ENCODE measurements around the gene CALD1. TPM values are rescaled to one million over a fixed set of nuclear protein-coding genes. Genes with fewer than 3 reads are reported as not detected.

CALD1 gene
- total RNA-seq, 1 donor from 2014 or later: 86.1 TPM

- ATAC-seq (ENCODE audit: poor library complexity) (no peak), DNase-seq (no peak)
- intact Hi-C loops (cut with DNase I): loop anchor here (10.0 kb wide), 1 partner anchor 53 kb away; no protein-coding TSS in a partner anchor
These were observed 2.7 kb downstream of the CALD1 start for GRCh38 chr7:134782121-134782623.

- ATAC-seq (ENCODE audit: poor library complexity) (no peak), DNase-seq (no peak)
- intact Hi-C loops (cut with DNase I): loop anchor here (10.0 kb wide), 1 partner anchor 51 kb away; no protein-coding TSS in a partner anchor
These were observed 4.0 kb downstream of the CALD1 start for GRCh38 chr7:134783294-134784069.

- intact Hi-C loops (cut with DNase I): loop anchor here (10.0 kb wide), 1 partner anchor 50 kb away; no protein-coding TSS in a partner anchor
- ATAC-seq (ENCODE audit: poor library complexity): no peak
- no peak for DNase-seq
These were observed 5.0 kb downstream of the CALD1 start for GRCh38 chr7:134784251-134785049.

- ATAC-seq (ENCODE audit: poor library complexity): no peak
- no peak for DNase-seq
- intact Hi-C loops (cut with DNase I): loop anchor here (10.0 kb wide), 1 partner anchor 49 kb away; no protein-coding TSS in a partner anchor
These were observed 6.4 kb downstream of the CALD1 start for GRCh38 chr7:134785842-134786241.

GRCh38 chr7:134787064-134787463 lies 7.6 kb downstream of the CALD1 start:
- intact Hi-C loops (cut with DNase I): loop anchor here (10.0 kb wide), 1 partner anchor 48 kb away; no protein-coding TSS in a partner anchor
- DNase-seq (no peak), ATAC-seq (ENCODE audit: poor library complexity) (no peak)

- ATAC-seq (ENCODE audit: poor library complexity): peak; percentile 38
- DNase-seq: no peak
- intact Hi-C loops (cut with DNase I): loop anchor here (10.0 kb wide), 1 partner anchor 47 kb away; no protein-coding TSS in a partner anchor
These were observed 8.3 kb downstream of the CALD1 start for GRCh38 chr7:134787720-134788119.

GRCh38 chr7:134788191-134788590 lies 8.8 kb downstream of the CALD1 start:
- ATAC-seq (ENCODE audit: poor library complexity): no peak
- DNase-seq: no peak
- intact Hi-C loops (cut with DNase I): loop anchor here (10.0 kb wide), 1 partner anchor 47 kb away; no protein-coding TSS in a partner anchor

- DNase-seq: no peak
These were observed 10.7 kb downstream of the CALD1 start for GRCh38 chr7:134789967-134790685.

GRCh38 chr7:134792968-134793367 lies 13.5 kb downstream of the CALD1 start:
- DNase-seq (peak; percentile 71), ATAC-seq (ENCODE audit: poor library complexity) (peak; percentile 38)
- intact Hi-C loops (cut with DNase I): no loop called here

More at GRCh38 chr7:134789967-134790685, 10.7 kb downstream of the CALD1 start:
- intact Hi-C loops (cut with DNase I): loop anchor here (10.0 kb wide), 1 partner anchor 45 kb away; no protein-coding TSS in a partner anchor
- ATAC-seq (ENCODE audit: poor library complexity): peak; percentile 71

- ATAC-seq (ENCODE audit: poor library complexity): no peak
- DNase-seq: no peak
- intact Hi-C loops (cut with DNase I): no loop called here
These were observed 15.8 kb downstream of the CALD1 start for GRCh38 chr7:134795231-134795630.

GRCh38 chr7:134798155-134798554 lies 18.7 kb downstream of the CALD1 start:
- DNase-seq (no peak), ATAC-seq (ENCODE audit: poor library complexity) (no peak)
- intact Hi-C loops (cut with DNase I): no loop called here

- ATAC-seq (ENCODE audit: poor library complexity) (no peak), DNase-seq (no peak)
- intact Hi-C loops (cut with DNase I): no loop called here
These were observed 19.9 kb downstream of the CALD1 start for GRCh38 chr7:134799377-134799776.

GRCh38 chr7:134802762-134803161 lies 23.3 kb downstream of the CALD1 start:
- ATAC-seq (ENCODE audit: poor library complexity) (no peak), DNase-seq (no peak)
- intact Hi-C loops (cut with DNase I): no loop called here

GRCh38 chr7:134804351-134804750 lies 24.9 kb downstream of the CALD1 start:
- ATAC-seq (ENCODE audit: poor library complexity): no peak
- intact Hi-C loops (cut with DNase I): no loop called here

GRCh38 chr7:134804854-134805253 lies 25.4 kb downstream of the CALD1 start:
- intact Hi-C loops (cut with DNase I): no loop called here
- ATAC-seq (ENCODE audit: poor library complexity): no peak
- DNase-seq: no peak

More at GRCh38 chr7:134804351-134804750, 24.9 kb downstream of the CALD1 start:
- DNase-seq: no peak

- DNase-seq (no peak), ATAC-seq (ENCODE audit: poor library complexity) (no peak)
- intact Hi-C loops (cut with DNase I): no loop called here
These were observed 26.8 kb downstream of the CALD1 start for GRCh38 chr7:134806197-134806596.

- intact Hi-C loops (cut with DNase I): no loop called here
- DNase-seq (no peak), ATAC-seq (ENCODE audit: poor library complexity) (no peak)
These were observed 30.2 kb downstream of the CALD1 start for GRCh38 chr7:134809616-134810015.

GRCh38 chr7:134811765-134812164 lies 32.3 kb downstream of the CALD1 start:
- ATAC-seq (ENCODE audit: poor library complexity): peak; percentile 65
- DNase-seq: no peak
- intact Hi-C loops (cut with DNase I): no loop called here
